Stimulated activated CD8-positive, alpha-beta memory T cell treated with anti-CD3 and anti-CD28 coated beads, Interleukin-2, amount 100 ng/mL, for 1 hour (primary cell): ENCODE results near the gene RAPH1.
"Not testable (repeated sequence)": the region's sequence is repeated elsewhere in the genome, so short reads cannot be mapped to it uniquely, and the experiment has no call there.

ENCODE experiments used
- DNase-seq, 2 donors: peaks; one replicate each; pipeline ENCODE4 v3.0.0-alpha.2; 2020; ENCODE audit warnings: low read depth in 2 of 2

The RAPH1 gene

DNA sequence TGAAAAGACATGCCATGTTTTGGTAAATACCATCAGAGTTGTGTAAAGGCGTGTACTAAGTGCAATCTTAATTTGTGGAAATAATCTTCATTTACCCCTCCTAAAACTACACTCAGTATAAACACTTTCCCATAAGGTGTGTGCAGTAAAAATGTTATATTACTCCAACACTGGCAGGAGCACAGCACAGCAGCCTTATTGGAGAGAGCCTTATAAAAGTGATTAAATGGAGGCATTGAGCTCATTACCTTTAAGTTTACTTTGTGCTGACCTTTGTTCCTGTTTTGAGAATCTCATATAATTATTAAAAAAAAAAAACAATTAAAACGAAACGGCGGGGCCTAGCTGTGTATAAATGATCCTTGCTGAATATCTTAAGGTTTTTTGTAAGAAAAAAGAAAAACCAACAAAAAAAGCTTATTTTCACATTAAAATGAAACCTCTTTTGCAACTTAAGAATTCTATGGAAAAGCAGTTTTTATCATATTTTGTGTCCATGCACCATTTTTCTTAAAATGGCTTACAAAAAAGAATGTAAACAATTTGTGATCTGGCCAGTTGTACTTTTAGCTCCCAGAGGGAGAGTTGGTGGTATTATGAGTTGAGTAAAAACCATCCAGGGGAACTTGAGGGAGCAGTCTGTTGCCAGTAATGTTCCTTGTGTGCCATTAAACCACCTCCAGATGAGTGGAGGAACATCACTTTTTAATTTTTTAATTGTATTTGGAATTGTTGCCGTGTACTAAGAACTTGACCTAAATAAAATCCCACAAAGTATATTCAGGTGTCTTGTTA, 103.5 kb downstream of the RAPH1 start:
- DNase-seq, result no peak

DNA sequence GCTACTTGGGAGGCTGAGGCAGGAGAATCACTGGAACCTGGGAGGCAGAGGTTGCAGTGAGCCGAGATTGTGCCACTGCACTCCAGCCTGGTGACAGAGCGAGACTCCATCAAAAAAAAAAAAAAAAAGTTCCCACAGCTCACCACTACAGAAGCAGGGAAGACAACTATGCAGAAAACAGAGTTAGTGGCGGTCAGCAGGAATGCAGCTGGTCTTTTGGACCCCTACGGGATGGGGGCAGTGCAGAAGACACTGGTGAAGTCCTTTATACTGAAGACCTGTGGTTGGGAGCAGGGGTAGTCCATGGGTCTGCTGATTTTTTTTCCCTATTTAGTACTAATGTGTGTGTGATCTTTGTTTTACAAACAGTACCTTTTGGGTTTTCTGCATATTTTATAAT, 105.5 kb downstream of the RAPH1 start:
- not testable (repeated sequence) for DNase-seq

DNA sequence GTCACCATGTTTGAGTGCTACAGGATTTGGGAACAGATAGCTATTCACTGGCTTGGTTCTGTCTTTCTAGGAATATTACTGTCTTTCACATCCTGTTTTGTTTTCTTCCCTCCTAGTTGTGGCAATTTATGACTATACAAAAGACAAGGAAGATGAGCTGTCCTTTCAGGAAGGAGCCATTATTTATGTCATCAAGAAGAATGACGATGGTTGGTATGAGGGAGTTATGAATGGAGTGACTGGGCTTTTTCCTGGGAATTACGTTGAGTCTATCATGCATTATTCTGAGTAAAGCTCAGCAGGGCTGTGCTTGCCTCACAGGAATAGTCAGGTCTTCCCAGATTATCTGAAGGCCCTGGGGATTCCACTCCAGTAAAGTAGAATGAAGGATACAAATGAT, 108.0 kb downstream of the RAPH1 start:
- no peak for DNase-seq

DNA sequence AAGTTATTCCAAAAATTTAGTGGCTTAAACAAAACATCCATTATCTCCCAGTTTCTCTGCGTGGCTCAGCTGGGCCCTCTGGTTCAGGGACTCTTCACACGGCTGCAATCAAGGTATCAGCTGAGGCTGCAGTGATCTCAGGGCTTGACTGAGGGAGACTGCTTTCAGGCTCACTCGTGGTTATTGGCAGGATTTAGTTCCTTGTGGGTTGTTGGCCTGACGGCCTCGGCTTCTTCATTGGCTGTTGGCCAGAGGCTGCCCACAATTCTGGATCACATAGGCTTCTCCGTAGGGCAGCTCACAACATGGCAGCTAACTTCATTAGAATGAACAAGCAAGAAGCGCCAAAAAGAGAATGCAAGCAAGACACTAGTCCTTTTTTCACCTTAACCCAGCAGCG, 116.8 kb downstream of the RAPH1 start:
- no peak for DNase-seq

DNA sequence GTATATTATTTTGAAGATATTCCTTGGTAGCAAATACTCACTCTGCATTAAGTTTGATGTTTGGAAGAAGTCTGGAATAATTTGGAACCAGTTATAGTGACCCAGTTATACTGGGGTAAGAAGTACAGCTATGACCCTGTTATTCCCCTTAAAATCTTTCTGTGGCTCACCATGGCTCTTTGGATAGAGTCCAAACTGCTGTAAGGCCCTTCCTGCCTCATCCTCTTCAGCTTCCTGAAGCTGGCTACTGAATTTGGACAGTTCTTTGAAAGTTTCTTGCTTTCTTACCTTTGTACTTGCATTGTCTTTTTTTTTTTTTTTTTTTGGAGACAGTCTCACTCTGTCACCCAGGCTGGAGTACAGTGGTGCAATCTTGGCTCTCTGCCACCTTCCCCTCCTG, 121.3 kb downstream of the RAPH1 start:
- no peak for DNase-seq

- DNase-seq, result no peak
Observed at GRCh38 chr2:203412546-203413331, 122.4 kb downstream of the RAPH1 start.

GRCh38 chr2:203407496-203407895, 127.6 kb downstream of the RAPH1 start:
- DNase-seq, result no peak

DNA sequence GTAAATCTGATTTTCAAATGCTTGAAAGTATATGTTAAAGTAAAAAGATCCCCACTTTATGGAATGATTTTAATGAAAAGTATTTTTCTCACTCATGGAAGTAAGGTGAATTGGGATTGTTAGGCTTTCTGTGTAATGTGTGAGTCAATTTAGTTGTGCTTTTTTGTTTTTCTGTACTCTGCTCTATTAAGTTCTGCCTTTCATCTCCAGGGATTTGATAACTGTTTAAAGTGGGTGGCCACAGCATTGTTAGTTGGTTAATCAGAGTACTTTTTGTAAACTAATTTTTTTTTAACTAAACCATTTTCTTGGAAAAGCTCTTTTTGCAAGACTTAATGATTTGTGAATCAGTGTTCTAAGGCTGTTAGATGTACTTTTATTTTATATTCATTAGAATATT, 130.1 kb downstream of the RAPH1 start:
- no peak for DNase-seq

DNA sequence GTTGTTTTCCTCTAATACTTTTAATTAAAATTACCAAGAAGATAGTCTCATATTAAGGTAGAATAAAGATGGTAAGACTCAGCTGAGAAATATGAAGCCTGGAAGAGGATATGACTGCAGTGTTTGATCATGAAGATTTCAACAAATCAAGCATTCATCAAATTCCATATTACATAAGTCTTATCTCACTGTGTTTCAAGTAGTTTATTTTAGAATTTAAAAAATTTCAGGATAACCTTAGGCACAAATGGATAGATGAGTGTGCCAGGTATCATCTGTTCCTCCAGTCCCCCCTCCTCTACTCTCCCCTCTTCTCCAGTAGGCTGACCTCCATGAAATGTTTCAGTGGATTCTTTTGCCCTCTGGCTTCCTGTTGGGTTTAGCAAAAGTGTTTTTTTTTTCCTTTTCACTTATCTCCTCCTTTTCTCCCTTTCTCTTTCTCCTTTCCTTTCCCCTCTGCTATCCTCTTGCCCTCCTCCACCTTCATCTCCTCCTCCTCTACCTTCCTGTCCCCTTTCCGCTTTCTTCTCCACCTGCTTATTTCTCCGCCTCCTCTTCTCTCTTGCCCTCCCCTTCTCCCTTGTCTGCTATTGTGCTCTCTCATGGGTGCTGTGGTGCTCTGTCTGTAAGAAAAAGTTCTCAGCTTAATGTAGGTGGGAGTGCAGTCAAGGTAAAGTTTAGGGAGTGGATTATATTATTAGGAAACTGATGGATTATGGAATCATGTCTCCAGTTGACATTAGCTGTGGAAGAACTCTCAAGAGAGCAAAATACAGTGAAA, 134.1 kb downstream of the RAPH1 start:
- DNase-seq, result no peak

DNA sequence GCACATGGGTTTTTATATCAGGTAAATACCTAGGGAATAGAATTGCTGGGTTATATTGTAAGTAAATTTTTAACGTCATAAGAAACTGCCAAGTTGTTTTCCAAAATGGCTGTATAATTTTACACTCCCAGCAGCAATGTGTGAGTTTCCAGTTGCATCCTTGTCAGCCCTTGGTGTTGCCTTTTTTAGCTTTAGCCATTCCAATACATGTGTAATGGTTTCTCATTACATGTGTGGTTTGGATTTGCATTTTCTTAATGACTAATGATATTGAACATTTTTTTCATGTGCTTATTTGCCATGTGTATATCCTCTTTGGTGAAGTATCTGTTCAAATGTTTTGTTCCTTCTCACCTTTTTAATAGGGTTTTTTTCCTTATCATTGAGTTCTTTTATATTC, 136.1 kb downstream of the RAPH1 start:
- no peak for DNase-seq

GRCh38 chr2:203396667-203397066, 138.4 kb downstream of the RAPH1 start:
- DNase-seq, result no peak

- DNase-seq, result no peak
Observed at GRCh38 chr2:203395858-203396257, 139.2 kb downstream of the RAPH1 start.

DNA sequence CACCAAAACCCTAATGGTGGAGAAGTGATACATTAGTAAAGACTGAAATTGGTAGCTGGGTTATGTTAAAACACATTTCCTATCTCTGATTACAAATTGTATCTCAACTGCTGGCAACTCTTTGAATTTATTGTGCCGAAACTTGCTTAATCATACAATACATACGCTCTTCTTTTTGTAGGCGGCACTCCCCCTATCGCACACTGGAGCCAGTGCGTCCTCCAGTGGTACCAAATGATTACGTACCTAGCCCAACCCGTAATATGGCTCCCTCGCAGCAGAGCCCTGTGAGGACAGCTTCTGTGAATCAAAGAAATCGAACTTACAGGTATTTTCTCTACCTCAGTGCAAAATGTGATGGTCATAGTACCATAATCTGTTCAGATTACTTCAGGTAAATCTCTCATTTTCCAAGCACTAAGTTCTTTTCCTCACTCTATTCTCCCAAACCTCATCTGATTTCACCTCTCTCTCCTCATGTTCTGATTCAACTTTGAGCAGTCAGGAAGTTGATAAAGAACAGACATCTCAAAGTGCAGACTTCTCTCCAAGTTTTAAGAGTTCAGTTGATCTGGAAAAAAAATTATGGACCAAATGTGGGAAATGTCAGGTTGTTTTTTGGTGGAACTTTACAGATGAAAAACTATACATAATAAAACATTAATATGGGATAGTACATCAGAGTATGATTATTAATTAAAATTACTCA, 140.4 kb downstream of the RAPH1 start:
- no peak for DNase-seq

DNA sequence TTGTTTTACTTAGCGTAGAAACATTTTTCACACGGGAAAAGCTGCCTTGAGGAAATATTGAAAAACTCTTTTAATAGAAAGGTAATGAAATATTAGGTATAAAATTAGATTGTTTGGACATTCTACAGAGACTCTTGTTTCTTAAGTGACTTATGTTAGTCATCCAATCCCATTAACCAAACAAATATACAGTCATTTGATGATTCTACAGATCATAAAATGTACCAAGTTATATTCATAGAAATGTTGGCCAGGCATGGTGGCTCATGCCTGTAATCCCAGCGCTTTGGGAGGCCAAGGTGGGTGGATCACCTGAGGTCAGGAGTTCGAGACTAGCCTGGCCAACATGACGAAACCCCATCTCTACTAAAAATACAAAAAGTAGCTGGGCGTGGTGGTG, 146.9 kb downstream of the RAPH1 start:
- not testable (repeated sequence) for DNase-seq

DNA sequence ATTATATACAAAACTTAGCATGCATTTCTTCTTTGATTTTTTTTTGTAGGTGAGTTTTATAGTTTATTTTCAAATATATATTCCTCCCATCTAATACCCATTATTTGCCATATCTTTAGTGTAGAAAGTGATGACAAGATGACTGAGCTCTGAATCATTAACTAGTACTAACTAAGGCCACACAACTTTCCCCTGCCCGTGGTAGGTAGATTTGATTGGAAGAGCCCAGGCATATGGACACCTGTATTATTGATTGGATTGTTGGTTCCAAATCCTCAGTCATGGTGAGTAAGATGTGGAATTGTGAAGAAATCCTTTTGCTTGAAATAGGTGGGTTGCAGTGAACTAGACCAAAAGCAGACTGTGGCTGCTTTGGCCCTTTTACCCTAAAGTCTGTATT, 152.1 kb downstream of the RAPH1 start:
- DNase-seq, result no peak

- DNase-seq, result no peak
Observed at GRCh38 chr2:203379156-203379555, 155.9 kb downstream of the RAPH1 start.

DNA sequence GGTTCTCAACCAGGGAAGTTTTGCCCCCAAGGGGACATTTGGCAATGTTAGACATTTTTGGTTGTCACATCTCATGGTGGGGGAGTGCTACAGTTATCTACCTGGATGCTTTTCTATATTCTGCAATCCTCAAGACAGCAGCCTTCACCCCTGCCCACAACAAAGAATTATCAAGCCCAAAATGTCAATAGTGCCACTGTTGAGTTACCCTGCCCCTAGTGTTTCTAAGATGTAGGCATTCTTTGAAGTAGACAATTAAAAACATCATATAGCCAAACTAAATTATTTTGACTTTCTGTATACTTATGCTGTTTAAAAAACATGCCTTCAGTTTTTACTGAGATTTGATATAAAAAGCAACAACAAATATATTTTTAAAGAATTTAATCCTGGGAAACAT, 158.9 kb downstream of the RAPH1 start:
- no peak for DNase-seq

GRCh38 chr2:203372706-203373105, 162.4 kb downstream of the RAPH1 start:
- not testable (repeated sequence) for DNase-seq

GRCh38 chr2:203366639-203367466, 168.2 kb downstream of the RAPH1 start:
- no peak for DNase-seq

GRCh38 chr2:203361922-203362321, 173.2 kb downstream of the RAPH1 start:
- no peak for DNase-seq

DNA sequence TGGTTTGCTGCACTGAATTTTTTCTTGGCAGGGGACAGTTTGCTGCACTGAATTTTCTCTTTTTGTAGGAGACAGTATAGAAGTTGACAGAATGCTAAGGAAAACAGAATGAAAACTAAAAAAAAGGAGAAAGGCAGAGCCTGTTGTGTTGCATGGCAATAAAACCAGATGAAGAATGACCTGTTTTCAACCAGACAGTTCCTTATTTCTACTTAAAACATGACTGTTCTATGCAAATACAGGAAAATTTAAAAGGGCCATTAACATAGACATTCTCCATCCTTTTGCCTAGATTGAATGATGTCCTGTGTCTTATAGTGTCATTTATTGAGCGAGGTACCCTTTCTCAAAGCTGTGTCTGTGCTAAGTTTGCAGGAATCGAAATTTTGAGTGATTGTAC, 173.6 kb downstream of the RAPH1 start:
- DNase-seq, result no peak
